OCI-M1 (cell line): ENCODE data around the gene UCK2.
"Not testable (repeated sequence)": the region's sequence is repeated elsewhere in the genome, so short reads cannot be mapped to it uniquely, and the experiment has no call there.

Experiments used
- DNase-seq: peaks from one replicate; lab custom pipeline; 2025; lab: John Stamatoyannopoulos, UW

Gene UCK2

GRCh38 chr1:165827268-165828102, at the start of gene UCK2:
Gene UCK2 (plus strand): TSS chr1:165827614. CDS start chr1:165827834, 220 bp downstream.
- DNase-seq: peak; percentile 88

DNA sequence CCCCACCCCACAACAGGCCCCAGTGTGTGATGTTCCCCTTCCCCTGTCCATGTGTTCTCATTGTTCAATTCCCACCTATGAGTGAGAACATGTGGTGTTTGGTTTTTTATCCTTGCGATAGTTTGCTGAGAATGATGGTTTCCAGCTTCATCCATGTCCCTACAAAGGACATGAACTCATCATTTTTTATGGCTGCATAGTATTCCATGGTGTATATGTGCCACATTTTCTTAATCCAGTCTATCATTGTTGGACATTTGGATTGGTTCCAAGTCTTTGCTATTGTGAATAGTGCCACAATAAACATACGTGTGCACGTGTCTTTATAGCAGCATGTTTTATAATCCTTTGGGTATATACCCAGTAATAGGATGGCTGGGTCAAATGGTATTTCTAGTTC, 49.2 kb upstream of the UCK2 start:
- not testable (repeated sequence) for DNase-seq

DNA sequence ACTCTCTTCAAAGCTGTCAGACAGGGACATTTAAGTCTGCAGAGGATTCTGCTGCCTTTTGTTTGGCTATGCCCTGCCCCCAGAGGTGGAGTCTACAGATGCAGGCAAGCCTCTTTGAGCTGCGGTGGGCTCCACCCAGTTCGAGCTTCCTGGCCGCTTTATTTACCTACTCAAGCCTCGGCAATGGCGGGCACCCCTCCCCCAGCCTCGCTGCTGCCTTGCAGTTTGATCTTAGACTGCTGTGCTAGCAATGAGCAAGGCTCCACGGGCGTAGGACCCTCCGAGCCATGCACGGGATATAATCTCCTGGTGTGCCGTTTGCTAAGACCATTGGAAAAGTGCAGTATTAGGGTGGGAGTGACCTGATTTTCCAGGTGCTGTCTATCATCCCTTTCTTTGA, 43.9 kb upstream of the UCK2 start:
- DNase-seq: not testable (repeated sequence)

DNA sequence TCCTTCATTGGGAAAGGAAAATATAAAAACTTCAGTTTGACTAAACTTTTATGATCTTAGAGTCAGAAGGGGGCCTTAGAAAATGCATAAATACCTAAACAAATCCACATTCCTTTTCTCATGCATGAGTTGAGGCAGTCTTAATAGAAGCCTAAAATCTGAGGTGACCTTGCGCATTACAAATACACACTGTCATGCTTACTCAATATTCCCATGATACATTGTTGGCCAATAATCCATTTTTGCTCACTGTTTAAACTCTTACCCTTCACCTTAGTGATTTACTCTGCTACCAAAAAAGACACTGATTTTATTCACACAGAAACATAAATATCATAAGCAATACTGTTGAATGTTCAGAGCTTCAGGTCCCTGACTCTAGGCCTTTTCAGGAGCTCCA, 39.7 kb upstream of the UCK2 start:
- no peak for DNase-seq

GRCh38 chr1:165793951-165794350, 33.5 kb upstream of the UCK2 start:
- DNase-seq: no peak

DNA sequence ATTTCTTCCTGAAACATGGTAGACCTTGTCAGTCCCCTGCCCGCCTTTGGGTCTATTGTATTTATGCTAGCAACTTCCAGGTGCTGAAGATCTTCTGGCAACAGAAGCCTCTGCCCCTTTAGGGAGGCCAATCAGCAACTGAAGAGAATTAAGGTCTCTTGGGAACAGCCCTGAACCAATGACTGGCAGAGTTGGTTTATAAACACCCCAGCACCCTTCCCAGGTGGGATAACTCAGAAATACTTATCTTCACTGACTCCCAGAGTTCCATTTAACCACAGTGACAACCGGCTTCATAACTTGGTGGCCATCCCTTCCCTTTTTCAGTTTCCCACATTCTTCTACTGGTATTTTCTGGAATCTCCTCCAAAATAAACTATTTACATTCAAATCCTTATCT, 31.5 kb upstream of the UCK2 start:
- DNase-seq: no peak

DNA sequence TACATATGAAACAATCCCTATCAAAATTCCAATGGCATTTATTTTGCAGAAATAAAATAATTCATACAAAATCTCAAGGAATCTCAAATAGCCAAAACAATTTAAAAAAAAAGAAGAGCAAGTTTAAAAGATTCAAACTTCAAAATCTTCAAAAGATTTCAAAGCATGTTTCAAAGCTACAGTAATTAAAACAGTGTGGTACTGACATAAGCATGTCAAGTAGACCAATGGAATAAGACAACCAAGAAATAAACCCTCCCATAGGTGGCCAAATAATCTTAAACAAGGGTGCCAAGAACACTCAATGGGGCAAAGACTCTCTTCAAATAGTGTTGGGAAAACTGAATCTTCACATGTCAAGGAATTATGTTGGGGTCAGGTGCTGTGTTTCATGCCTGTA, 28.0 kb upstream of the UCK2 start:
- no peak for DNase-seq

DNA sequence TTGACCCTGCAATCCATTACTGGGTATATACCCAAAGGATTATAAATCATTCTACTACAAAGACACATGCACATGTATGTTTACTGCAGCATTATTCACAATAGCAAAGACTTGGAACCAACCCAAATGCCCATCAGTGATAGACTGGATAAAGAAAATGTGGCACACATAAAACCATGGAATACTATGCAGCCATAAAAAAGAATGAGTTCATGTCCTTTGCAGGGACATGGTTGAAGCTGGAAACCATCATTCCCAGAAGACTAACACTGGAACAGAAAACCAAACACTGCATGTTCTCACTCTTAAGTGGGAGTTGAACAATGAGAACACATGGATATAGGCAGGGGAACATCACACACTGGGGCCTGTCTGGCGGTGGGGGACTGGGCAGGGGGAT, 22.9 kb upstream of the UCK2 start:
- DNase-seq: not testable (repeated sequence)

DNA sequence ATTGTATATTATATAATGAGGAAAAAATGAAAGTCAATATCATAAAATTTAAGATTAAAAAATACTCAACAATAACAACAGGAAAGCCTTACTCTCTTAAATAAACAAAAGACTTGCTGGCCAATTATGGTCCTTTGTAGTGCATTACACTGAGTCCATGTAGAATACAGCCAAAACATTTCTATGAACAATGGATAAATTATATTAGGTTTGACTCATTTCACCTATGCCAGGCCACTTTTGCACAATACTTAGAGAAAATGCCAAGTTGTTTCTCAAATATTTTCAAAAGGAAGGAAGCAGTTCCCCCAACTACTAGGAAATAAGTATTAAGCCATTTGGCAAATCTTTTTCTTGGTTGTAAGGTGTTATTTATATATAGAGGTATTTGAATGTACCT, 19.8 kb upstream of the UCK2 start:
- DNase-seq: no peak

- DNase-seq: no peak
Measured at GRCh38 chr1:165815725-165816124, 11.7 kb upstream of the UCK2 start.

- no peak for DNase-seq
Measured at GRCh38 chr1:165816157-165816556, 11.3 kb upstream of the UCK2 start.

GRCh38 chr1:165816826-165817497, 10.5 kb upstream of the UCK2 start:
- DNase-seq: peak; percentile 75

DNA sequence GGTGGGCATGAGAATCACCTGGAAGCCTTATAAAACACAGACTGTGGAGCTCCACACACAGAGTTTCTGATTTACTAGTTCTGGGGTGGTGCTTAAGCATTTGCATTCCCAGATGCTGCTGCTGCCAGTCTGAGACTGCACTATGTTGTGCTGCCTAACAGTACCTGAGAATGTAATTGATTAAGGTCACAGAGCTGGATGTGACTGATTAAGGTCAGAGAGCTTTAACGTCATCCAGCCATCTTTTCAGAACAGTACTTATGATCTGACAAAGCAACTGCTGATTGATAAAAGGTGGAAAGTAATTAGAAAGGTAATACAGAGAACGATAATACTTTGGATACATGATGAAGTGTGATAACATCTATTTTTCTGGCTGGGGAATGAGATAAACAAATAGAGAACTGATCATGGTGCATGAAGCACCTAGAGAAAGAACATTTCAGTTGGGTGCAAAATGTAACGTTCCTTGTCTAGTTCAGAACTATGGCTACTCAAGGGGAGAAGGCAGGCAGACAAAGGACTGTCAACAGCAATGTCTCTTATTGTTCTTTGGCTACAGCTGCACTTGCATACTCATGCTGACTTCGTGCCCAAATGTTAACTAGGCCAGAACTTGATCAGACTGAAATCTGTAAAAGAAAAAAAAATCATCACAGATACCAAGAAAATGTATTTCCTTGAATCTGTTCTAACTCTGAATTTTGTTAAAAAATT, 3.7 kb upstream of the UCK2 start:
- DNase-seq: no peak

DNA sequence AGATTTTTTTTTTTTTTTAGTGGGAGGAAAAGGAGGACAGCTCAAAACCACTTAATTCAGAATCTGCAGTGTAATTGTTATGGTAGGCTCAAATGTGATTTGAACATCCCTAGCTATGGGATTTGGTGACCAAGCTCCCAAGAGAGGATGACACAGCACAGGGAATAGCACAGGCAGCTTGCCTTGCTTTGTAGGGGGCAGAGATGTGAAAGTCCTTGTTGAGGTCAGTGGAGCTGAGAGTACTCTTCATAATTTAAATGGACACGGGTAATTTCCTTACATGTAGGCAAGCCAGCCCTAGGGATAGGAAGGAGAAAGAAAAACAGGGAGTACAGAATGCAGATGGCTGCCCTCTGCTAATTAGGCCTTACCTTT, 3.2 kb upstream of the UCK2 start:
- DNase-seq: no peak

GRCh38 chr1:165826565-165827267, 698 bp upstream of the UCK2 start:
- no peak for DNase-seq

DNA sequence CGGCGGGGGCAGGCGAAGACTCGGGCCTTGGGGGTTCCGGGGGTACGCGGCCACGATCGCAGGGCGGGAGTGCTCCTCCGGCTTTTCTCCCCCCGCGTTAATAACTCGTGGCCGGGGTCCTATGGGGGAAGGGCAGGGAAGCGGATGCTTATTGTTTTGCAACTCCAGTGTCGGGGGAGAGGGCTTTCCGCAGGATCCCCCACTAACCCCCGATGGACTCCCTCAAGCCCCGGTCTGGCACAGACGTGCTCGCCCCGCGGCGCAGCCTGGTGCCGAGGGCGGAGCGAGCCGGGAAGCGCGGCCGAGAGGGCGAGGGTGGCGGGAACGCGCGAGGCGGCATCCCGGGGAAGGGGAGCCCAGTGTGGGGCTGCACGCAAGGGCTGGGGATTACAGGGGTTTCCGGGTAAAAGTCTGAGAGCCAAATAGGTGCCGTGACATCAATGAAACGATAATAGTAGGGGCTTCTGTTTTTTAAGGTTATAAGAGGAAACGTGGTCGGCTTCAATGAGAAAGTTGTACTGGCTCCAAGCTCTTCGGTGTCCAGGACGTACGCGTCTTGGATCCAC, 772 bp downstream of the UCK2 start:
- DNase-seq: peak; percentile 86

DNA sequence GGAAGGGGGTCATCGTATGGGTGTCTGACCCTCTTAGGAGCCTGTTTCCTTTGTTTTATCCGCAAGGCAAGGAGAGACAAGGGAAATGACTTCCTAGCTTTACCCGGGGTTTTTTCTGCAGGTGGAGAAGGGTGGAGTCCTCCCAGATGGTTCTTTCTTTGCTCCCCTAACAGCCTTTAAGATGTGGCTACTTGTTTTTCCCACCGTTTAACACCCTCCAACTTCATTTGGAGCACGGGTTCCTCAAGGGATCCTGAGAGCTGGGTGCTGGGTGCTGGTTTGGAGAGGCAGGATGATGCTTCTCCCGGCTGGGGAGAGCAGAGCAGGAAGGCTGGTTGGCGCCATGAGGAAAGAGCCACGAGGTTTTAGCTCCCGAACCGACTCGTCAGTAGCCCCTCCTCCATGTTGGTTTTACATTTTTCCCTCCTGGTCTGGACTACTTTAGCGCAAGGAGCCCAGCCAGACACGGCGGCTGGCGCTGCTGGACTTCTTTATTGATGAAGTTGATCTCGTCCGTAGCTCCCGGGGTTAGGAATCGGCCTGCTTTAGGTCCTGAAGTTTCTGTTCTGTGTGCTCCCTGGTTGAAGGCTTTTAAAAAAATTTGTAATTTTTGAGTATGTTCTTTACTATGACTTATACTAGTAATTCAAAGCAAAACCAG, 1.4 kb downstream of the UCK2 start:
- DNase-seq: peak; percentile 88

GRCh38 chr1:165829888-165830287, 2.5 kb downstream of the UCK2 start:
- DNase-seq: no peak

DNA sequence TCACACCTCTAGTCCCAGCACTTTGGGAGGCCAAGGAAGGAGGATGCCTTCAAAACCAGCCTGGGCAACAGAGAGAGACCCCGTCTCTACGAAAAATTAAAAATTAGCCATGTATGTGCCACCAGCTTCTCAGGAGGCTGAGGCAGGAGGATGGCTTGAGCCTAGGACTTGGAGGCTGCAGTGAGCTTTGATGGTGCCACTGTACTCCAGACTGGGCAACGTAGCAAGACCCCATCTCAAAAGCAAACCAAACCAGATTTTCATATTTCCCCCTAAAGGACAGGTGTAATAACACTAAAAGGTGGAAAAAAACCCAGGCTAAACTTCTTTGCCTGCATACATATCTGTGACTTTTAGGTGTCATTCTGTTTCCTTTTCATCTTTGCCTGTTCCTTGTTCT, 3.7 kb downstream of the UCK2 start:
- DNase-seq: no peak

DNA sequence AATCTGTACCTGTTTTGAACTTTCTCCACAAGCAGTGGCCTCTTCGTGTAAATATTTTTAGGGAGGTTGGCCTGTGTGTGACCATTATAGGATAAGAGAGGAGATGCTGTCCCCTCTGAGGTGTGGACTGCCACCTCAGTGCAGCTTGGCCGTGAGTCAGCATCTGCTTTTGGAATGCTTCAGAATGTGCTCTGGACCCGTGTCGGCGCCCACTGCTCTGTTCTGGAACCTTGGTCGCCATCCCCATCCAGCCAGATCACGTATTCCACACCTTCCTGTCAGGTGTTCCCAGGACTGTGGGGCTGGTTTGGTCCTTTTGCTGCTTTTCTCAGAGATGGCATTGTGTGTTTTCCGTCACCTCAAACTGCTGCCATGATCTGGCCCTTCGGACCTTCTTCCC, 5.5 kb downstream of the UCK2 start:
- DNase-seq: no peak

- DNase-seq: no peak
Measured at GRCh38 chr1:165833358-165833757, 5.9 kb downstream of the UCK2 start.
